Skeletal muscle satellite cell (primary cell): ENCODE data around the gene ACLY.
"Not testable (repeated sequence)": the region's sequence is repeated elsewhere in the genome, so short reads cannot be mapped to it uniquely, and the experiment has no call there.

Source experiments
- H3K27me3 ChIP-seq: 2 replicates; pipeline ENCODE4 v1.7.0; 2013; ENCODE audit warnings: low read length; ENCODE audit not compliant: control insufficient read depth, insufficient read depth
- H3K36me3 ChIP-seq: 2 replicates; pipeline ENCODE4 v1.7.0; 2013; ENCODE audit warnings: mild to moderate bottlenecking, control low read depth, low read length; ENCODE audit not compliant: insufficient read depth
- H3K4me1 ChIP-seq: 2 replicates; pipeline ENCODE4 v1.7.0; 2013; ENCODE audit warnings: low read length; ENCODE audit not compliant: control insufficient read depth, insufficient read depth
- H3K4me2 ChIP-seq: 2 replicates; pipeline ENCODE4 v1.7.0; 2013; ENCODE audit warnings: mild to moderate bottlenecking, low read length
- H3K4me3 ChIP-seq: 2 replicates; pipeline ENCODE4 v1.7.0; 2013; ENCODE audit warnings: low read length
- H3K9ac ChIP-seq: 2 replicates; pipeline ENCODE4 v1.7.0; 2013; ENCODE audit warnings: mild to moderate bottlenecking, low read depth, low read length, moderate library complexity
- H3K9me3 ChIP-seq: replicated peaks from 2 replicates; pipeline ENCODE4 v1.7.0; 2013; ENCODE audit warnings: mild to moderate bottlenecking, control low read depth, low read length

ACLY gene

DNA sequence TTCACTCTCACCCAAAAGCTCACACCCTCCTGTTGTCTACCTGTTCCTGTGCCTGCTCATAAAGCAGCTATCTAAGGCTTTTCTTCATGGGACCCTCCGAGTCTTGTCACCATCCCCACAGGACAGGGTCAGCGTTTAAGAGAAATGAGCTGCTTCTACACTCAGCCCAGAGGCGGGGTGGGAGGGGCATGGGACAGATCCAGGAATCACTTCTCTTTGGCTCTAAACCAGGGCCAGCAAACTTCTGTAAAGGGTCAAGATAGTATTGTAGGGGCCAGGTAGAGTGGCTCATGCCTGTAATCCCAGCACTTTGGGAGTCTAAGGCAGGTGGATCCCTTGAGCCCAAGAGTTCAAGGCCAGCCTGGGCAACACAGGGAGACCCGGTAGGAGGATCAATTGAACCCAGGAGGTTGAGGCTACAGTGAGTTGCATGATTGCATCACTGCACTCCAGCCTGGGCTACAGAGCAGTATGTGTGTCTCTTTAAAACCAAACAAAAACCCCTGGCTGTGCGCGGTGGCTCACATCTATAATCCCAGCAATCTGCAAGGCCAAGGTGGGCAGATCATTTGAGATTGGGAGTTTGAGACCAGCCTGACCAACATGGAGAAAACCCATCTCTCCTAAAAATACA, 30.3 kb downstream of the ACLY start:
- H3K27me3 ChIP-seq = no peaks in the 10 kb centered on the region

DNA sequence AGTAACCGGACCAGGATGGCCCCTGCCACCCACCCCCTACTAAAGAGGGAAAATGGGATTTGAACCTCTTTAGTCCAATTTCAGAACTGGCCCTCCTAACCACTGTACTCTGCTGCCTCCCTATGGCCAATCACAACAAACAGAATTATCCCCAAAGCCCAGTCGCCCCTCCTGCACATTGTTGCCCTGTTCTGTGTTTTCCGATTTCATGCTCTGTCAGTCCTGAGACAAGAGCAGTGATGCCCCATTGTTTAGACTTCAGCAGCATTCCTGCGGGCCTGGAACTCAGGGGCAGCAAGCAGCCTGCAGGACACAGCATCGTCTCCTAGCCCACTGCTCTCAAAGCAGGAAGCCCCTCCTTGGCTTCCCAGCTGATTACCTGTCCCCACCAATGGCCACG, 33.0 kb downstream of the ACLY start:
- Histone ChIP-seq H3K4me3 (no peak overlapping the region), H3K36me3 (peaks cover 83% of the 10 kb centered on the region), H3K9me3 (no peaks in the 10 kb centered on the region), H3K4me2 (no peak overlapping the region), H3K9ac (no peak overlapping the region), H3K27me3 (no peaks in the 10 kb centered on the region), H3K4me1 (no peaks in the 10 kb centered on the region)

More for the DNA sequence above, 30.3 kb downstream of the ACLY start:
- H3K9me3 ChIP-seq = no peaks in the 10 kb centered on the region
- H3K4me3 ChIP-seq = no peak overlapping the region
- no peak overlapping the region for H3K9ac ChIP-seq
- H3K36me3 ChIP-seq = peaks cover 89% of the 10 kb centered on the region
- no peak overlapping the region for H3K4me2 ChIP-seq
- H3K4me1 ChIP-seq = peaks cover 10% of the 10 kb centered on the region

DNA sequence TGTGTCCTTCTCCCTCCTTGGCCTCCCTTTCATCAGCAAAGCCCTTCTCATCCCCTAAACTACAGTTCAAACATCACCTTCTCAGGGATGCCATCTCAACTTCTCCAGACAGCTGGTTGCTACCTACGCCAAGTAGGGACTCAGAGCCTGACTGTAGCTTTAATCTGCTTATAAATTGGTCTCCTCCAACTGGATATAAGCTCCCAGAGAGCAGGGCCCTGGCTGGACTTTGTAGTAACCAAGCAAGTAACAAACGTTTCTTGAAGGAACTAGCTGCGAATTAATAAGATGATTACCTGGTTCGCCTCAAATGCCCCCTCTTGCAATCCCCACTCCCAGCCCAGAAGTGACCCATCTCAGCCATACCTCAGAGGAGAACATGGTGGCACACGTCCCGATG, 36.0 kb downstream of the ACLY start:
- H3K4me1 ChIP-seq = no peaks in the 10 kb centered on the region
- no peaks in the 10 kb centered on the region for H3K27me3 ChIP-seq
- H3K9me3 ChIP-seq = no peaks in the 10 kb centered on the region
- H3K36me3 ChIP-seq = peaks cover 87% of the 10 kb centered on the region
- H3K4me3 ChIP-seq = no peak overlapping the region
- H3K9ac ChIP-seq = no peak overlapping the region
- no peak overlapping the region for H3K4me2 ChIP-seq

DNA sequence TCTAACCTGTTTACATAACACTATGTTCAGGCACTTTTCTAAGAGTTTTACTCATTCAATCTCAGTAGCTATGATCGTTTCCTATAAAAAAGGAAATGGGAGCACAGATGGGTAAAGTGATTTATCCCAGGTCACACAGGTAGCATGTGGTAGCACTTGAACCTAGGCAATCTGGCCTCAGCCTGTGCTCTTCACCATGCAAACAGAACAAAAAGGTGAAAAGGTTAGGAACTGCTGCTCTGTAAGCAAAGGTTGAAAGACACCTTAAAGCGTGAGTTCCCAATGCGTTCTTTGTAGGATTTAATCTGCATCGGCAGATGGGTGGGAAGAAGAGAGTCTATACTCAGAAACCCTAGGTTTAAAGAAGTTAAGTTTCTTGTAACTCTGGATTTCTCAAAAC, 38.6 kb downstream of the ACLY start:
- H3K4me1 ChIP-seq = no peaks in the 10 kb centered on the region
- no peak overlapping the region for H3K4me3 ChIP-seq
- no peaks in the 10 kb centered on the region for H3K9me3 ChIP-seq
- no peak overlapping the region for H3K4me2 ChIP-seq
- H3K27me3 ChIP-seq = no peaks in the 10 kb centered on the region
- H3K36me3 ChIP-seq = peaks cover 73% of the 10 kb centered on the region
- H3K9ac ChIP-seq = no peak overlapping the region

DNA sequence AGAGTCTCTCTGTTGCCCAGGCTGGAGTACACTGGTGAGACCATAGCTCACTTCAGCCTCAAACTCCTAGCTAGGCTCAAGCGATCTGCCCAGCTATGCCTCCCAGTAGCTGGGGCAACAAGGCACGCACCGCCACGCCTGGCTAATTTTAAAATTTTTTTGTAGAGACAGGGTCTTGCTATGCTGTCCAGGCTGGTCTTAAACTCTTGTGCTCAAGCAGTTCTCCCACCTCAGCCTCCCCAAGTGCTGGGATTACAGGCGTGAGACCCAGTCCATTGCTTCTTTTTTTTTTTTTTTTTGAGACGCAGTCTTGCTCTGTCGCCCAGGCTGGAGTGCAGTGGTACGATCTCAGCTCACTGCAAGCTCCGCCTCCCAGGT, 44.5 kb downstream of the ACLY start:
- not testable (repeated sequence) for H3K4me2 ChIP-seq, H3K27me3 ChIP-seq, H3K9ac ChIP-seq, H3K4me3 ChIP-seq, H3K4me1 ChIP-seq, H3K9me3 ChIP-seq
- H3K36me3 ChIP-seq = peaks cover 76% of the 10 kb centered on the region

DNA sequence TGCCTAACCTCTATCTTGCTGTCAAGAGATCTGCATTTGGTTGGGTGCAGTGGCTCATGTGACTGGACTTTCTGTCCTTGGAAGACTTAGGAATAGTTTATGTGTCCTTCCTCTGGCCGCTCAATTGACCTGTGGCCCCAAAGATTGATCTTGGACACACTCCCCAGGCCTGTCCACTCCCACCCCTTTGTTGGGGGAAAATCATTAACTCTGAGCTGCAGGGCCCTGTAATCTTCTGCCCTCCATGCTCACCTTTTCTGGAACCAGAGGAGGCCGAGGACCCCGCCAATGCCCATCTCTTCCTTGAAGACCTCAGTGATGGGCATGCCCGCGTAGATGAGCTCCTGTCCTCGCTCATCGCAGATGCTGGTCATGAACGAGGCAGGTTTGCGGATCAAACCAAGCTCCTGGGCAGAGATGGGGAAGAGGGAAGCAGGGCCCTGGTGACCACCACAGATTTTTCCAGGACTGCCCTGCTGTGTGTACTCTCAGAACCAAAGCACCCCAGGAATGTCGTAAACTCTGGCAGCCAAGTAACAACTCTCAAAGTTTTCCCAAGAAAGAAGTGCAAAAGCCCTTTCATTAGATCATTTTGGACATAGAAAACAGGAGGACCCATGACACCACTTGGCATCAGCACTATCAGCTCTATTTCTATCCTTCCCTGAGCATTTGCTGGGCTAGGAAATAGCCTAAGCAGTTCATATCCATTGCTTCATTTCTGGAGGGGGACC, 45.0 kb downstream of the ACLY start:
- H3K4me1 ChIP-seq = no peaks in the 10 kb centered on the region
- H3K4me2 ChIP-seq = no peak overlapping the region
- peaks cover 76% of the 10 kb centered on the region for H3K36me3 ChIP-seq
- no peaks in the 10 kb centered on the region for H3K27me3 ChIP-seq
- H3K9me3 ChIP-seq = no peaks in the 10 kb centered on the region
- H3K9ac ChIP-seq = no peak overlapping the region
- H3K4me3 ChIP-seq = no peak overlapping the region

DNA sequence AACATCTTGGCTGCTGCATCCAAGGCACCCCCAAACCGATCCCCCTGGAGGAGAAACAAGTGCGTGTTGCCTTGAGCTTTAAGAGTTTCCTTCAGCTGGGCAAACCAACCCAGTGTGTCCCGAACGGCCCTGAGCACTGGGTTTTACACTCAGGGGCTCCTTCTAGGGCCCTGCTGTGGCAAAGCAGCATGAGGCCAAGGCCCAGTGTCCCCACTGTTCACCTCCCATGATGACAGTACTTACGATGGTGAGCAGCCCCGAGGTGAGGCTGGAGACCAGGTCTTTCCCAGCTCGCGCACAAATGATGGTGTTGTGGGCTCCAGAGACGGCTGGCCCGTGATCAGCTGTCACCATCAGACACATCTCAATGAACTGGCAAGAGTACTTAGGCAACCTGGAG, 47.0 kb downstream of the ACLY start:
- H3K36me3 ChIP-seq = peaks cover 72% of the 10 kb centered on the region
- H3K4me3 ChIP-seq = no peak overlapping the region
- no peaks in the 10 kb centered on the region for H3K27me3 ChIP-seq
- no peak overlapping the region for H3K9ac ChIP-seq
- no peaks in the 10 kb centered on the region for H3K4me1 ChIP-seq
- H3K9me3 ChIP-seq = no peaks in the 10 kb centered on the region
- H3K4me2 ChIP-seq = no peak overlapping the region

DNA sequence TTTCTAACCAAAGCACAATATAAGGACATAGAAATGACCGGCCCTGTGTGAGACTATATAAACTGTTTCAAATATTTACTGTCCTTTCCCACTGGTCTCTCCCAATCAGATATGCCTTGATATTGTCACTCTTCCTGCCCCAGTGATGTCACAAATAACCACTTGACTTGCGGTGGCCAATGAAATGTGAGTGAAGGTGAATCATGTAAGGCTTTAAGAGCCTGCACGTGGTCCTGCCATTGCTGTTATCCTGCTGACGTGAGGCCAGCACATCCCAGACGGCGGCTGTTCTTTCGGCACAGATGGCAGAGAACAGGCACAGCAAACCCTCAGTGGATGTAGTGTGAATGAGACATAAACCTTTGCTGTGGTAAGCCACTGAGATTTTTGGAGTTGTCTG, 48.1 kb downstream of the ACLY start:
- H3K9ac ChIP-seq = no peak overlapping the region
- H3K4me2 ChIP-seq = no peak overlapping the region
- H3K9me3 ChIP-seq = no peaks in the 10 kb centered on the region
- H3K36me3 ChIP-seq = peaks cover 75% of the 10 kb centered on the region
- H3K4me3 ChIP-seq = no peak overlapping the region
- no peaks in the 10 kb centered on the region for H3K27me3 ChIP-seq
- H3K4me1 ChIP-seq = peaks cover under 1% of the 10 kb centered on the region

DNA sequence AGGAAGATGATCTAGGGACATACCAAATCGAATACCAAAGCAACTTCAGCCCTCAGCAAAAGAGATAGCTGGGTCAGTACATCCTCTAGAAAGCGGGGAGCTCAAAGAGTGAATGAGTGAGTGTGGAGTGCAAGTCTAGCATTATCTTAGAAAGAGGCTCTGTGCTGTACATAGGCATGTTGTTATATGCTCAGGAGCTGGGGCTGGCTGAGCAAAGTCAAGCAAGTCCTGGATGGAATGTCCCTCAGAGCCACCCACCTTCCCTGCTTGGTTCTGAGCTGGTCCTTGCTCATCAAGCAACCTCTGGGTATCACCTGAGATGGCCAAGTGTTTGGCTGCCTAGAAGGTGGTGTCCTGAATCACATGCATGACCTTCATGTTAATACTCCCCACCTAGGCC, 48.7 kb downstream of the ACLY start:
- Histone ChIP-seq H3K4me1 (peaks cover 4% of the 10 kb centered on the region), H3K9ac (no peak overlapping the region), H3K9me3 (no peaks in the 10 kb centered on the region), H3K36me3 (peaks cover 75% of the 10 kb centered on the region), H3K27me3 (no peaks in the 10 kb centered on the region), H3K4me3 (no peak overlapping the region), H3K4me2 (no peak overlapping the region)

DNA sequence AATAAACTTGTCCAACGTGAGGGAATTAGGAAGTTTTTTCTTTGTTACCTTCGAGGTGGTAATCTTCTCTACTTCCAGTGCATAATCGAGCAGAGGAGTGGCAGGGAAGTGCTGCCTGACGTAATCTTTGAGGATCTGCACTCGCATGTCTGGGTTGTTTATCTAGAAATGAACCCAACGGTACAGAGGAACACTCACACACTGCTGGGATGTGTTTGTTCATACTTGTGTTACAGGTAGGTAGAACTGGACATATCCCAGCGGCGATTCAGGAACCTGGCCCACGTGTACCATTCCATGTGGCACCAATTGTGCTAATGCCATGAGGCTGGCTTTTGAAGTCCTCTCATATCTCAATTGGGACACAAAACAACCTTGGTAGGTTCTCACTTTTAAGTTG, 49.3 kb downstream of the ACLY start:
- Histone ChIP-seq H3K4me1 (peaks cover 4% of the 10 kb centered on the region), H3K4me3 (no peak overlapping the region), H3K27me3 (no peaks in the 10 kb centered on the region), H3K9ac (no peak overlapping the region), H3K4me2 (no peak overlapping the region), H3K9me3 (no peaks in the 10 kb centered on the region), H3K36me3 (peaks cover 70% of the 10 kb centered on the region)

DNA sequence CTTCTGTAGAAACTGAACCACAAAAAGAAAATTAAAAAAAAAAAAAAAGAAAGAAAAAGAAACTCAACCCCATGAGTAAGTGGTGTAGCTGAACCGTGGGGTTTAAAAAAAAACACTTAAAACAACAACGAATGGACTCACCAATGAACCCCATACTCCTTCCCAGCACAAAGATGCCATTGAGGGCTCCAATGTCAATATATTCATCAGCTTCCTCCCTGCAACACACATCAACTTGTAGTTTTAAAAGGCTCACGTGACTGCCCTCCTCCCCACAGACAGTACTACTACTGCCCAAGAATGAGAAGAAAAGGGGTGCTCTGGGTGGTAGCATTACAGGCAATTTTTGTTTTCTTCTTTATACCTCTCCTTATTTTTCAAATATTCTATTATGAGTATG, 50.2 kb downstream of the ACLY start:
- Histone ChIP-seq H3K4me1 (peaks cover 9% of the 10 kb centered on the region), H3K9me3 (no peaks in the 10 kb centered on the region), H3K36me3 (peaks cover 62% of the 10 kb centered on the region), H3K27me3 (no peaks in the 10 kb centered on the region), H3K4me2 (no peak overlapping the region), H3K4me3 (no peak overlapping the region), H3K9ac (no peak overlapping the region)

DNA sequence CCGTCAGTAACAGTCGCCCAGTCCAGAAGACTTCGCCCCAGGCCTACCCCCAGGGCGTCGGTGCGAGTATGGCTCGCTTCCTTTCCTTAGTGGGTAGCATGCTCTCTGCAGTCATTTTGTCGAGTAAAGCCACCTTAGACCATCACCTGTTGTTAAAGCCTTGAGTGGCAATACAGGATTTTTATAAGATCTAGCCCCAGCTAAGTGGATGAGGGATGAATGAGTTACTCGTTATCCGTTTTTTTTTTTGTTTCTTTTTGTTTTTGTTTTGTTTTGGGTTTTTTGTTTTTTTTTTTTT, 53.2 kb downstream of the ACLY start:
- peak overlapping the region; percentile 95 for H3K9ac ChIP-seq
- H3K4me2 ChIP-seq = peak overlapping the region; percentile 71
- no peaks in the 10 kb centered on the region for H3K27me3 ChIP-seq
- H3K36me3 ChIP-seq = peaks cover 36% of the 10 kb centered on the region
- peak overlapping the region; percentile 91 for H3K4me3 ChIP-seq
- H3K4me1 ChIP-seq = peaks cover 16% of the 10 kb centered on the region
- H3K9me3 ChIP-seq = no peaks in the 10 kb centered on the region
